IMR-90 (cell line): ENCODE data around the gene SLC17A9. TPM values are rescaled to one million over a fixed set of nuclear protein-coding genes. Genes with fewer than 3 reads are reported as not detected.

Source experiments
- ATAC-seq: fragments of 200-7000 bp; cut with Tn5 transposase; 2 replicates; pipeline ENCODE4 v1.9.1; 2020; ENCODE audit warnings: low read depth, mild to moderate bottlenecking, moderate library complexity
- BruUV-seq: library from RNA; stranded (reverse); fragments of 400-500 nt; replicated peaks from 2 replicates; lab custom pipeline; 2021; lab: Mats Ljungman, UMichigan
- CTCF ChIA-PET: fragments of 300-600 bp; formaldehyde crosslinking; extraction: SDS; loops from one replicate; lab custom pipeline; 2021; ENCODE audit warnings: antibody characterized with exemption; lab: Yijun Ruan, JAX
- POLR2A ChIA-PET: fragments of 300-600 bp; sonication (Branson Sonifier 250); formaldehyde crosslinking; loops from one replicate; lab custom pipeline; 2022; ENCODE audit warnings: antibody characterized with exemption; ENCODE audit not compliant: unreplicated experiment; lab: Charles Lee
- DNase-seq: peaks from one replicate; pipeline ENCODE4 v3.0.0; 2013
- H2AFZ ChIP-seq: replicated peaks from 2 replicates; pipeline ENCODE3; 2013; ENCODE audit warnings: low read length, mild to moderate bottlenecking; ENCODE audit not compliant: poor library complexity
- H2AK5ac ChIP-seq: 2 replicates; pipeline ENCODE4 v1.6.1; 2013; ENCODE audit warnings: low read depth, low read length, inconsistent platforms
- H2AK9ac ChIP-seq: replicated peaks from 2 replicates; pipeline ENCODE3; 2013; ENCODE audit warnings: mild to moderate bottlenecking, low read depth, low read length, moderate library complexity; ENCODE audit not compliant: poor library complexity
- H2BK120ac ChIP-seq: 2 replicates; pipeline ENCODE4 v1.6.1; 2013; ENCODE audit warnings: low read depth, low read length, inconsistent platforms
- H2BK15ac ChIP-seq: 3 replicates; pipeline ENCODE4 v1.6.1; 2013; ENCODE audit warnings: low read depth, low read length, inconsistent platforms
- H2BK20ac ChIP-seq: 2 replicates; pipeline ENCODE4 v1.6.1; 2013; ENCODE audit warnings: low read depth, mild to moderate bottlenecking, inconsistent platforms, low read length, moderate library complexity
- H2BK5ac ChIP-seq: 2 replicates; pipeline ENCODE4 v1.6.1; 2013; ENCODE audit warnings: mild to moderate bottlenecking, low read depth, low read length, inconsistent platforms; ENCODE audit not compliant: poor library complexity, severe bottlenecking
- H3K14ac ChIP-seq: replicated peaks from 2 replicates; pipeline ENCODE4 v1.6.1; 2013; ENCODE audit warnings: low read depth, low read length, inconsistent platforms
- H3K18ac ChIP-seq: 2 replicates; pipeline ENCODE4 v1.6.1; 2013; ENCODE audit warnings: low read depth, low read length, control low read depth
- H3K23ac ChIP-seq: 2 replicates; pipeline ENCODE4 v1.6.1; 2013; ENCODE audit warnings: low read depth, low read length, inconsistent platforms
- H3K27ac ChIP-seq: 2 replicates; pipeline ENCODE4 v1.5.1; 2013; ENCODE audit warnings: mild to moderate bottlenecking, control low read depth, low read length; ENCODE audit not compliant: insufficient read depth
- H3K27me3 ChIP-seq: 2 replicates; pipeline ENCODE4 v1.6.1; 2013; ENCODE audit warnings: low read length; ENCODE audit not compliant: control insufficient read depth, insufficient read depth
- H3K36me3 ChIP-seq: 2 replicates; pipeline ENCODE4 v1.6.1; 2013; ENCODE audit warnings: low read length, mixed read lengths; ENCODE audit not compliant: control insufficient read depth, insufficient read depth
- H3K4ac ChIP-seq: 2 replicates; pipeline ENCODE4 v1.6.1; 2013; ENCODE audit warnings: low read depth, low read length, inconsistent platforms
- H3K4me1 ChIP-seq: 2 replicates; pipeline ENCODE4 v1.6.1; 2013; ENCODE audit warnings: low read length, mixed read lengths; ENCODE audit not compliant: control insufficient read depth, insufficient read depth
- H3K4me2 ChIP-seq: 2 replicates; pipeline ENCODE4 v1.6.1; 2013; ENCODE audit warnings: low read depth, mild to moderate bottlenecking, control low read depth, low read length, moderate library complexity
- H3K4me3 ChIP-seq: 2 replicates; pipeline ENCODE4 v1.5.1; 2013; ENCODE audit warnings: low read depth, mild to moderate bottlenecking, control low read depth, low read length, moderate library complexity; ENCODE audit not compliant: insufficient read depth
- H3K56ac ChIP-seq: 2 replicates; pipeline ENCODE4 v1.6.1; 2013; ENCODE audit warnings: low read length, inconsistent platforms; ENCODE audit not compliant: insufficient read depth; ENCODE audit errors: extremely low read depth
- H3K79me1 ChIP-seq, 2 experiments: 2 replicates each; pipeline ENCODE4 v1.6.1; 2013; ENCODE audit warnings: low read length in 2 of 2, inconsistent platforms in 1 of 2, low read depth in 1 of 2
- H3K9ac ChIP-seq: 2 replicates; pipeline ENCODE4 v1.6.1; 2013; ENCODE audit warnings: low read depth, low read length, control low read depth
- H3K9me1 ChIP-seq: 2 replicates; pipeline ENCODE4 v1.6.1; 2013; ENCODE audit warnings: low read length, inconsistent platforms; ENCODE audit not compliant: insufficient read depth
- H3K9me3 ChIP-seq: 2 replicates; pipeline ENCODE4 v1.6.1; 2013; ENCODE audit warnings: low read length; ENCODE audit not compliant: control insufficient read depth, insufficient read depth
- H4K20me1 ChIP-seq: 2 replicates; pipeline ENCODE4 v1.6.1; 2013; ENCODE audit warnings: low read length, inconsistent platforms; ENCODE audit not compliant: insufficient read depth
- H4K5ac ChIP-seq: 2 replicates; pipeline ENCODE4 v1.6.1; 2013; ENCODE audit warnings: mild to moderate bottlenecking, low read depth, low read length, control low read depth
- H4K8ac ChIP-seq, 2 experiments: 2 replicates each; pipeline ENCODE4 v1.6.1; 2013; ENCODE audit warnings: low read depth in 2 of 2, low read length in 2 of 2, control low read depth in 1 of 2, inconsistent platforms in 1 of 2
- H4K91ac ChIP-seq: 2 replicates; pipeline ENCODE4 v1.6.1; 2013; ENCODE audit warnings: low read depth, low read length, inconsistent platforms; ENCODE audit not compliant: insufficient read depth
- BHLHE40 ChIP-seq: fragments of 150-350 bp; IDR thresholded peaks from 2 replicates; pipeline ENCODE4 v1.6.1; 2016; ENCODE audit warnings: mild to moderate bottlenecking, low read depth, low read length
- CHD1 ChIP-seq: IDR thresholded peaks from 2 replicates; pipeline ENCODE4 v1.6.1; 2012; ENCODE audit warnings: low read depth, low read length, improper control_type of control experiment
- FOS ChIP-seq: fragments of 150-350 bp; IDR thresholded peaks from 2 replicates; pipeline ENCODE4 v1.6.1; 2016; ENCODE audit warnings: low read depth, low read length
- MAFK ChIP-seq: IDR thresholded peaks from 2 replicates; pipeline ENCODE4 v1.6.1; 2012; ENCODE audit warnings: low read depth, low read length, improper control_type of control experiment
- MXI1 ChIP-seq: IDR thresholded peaks from 2 replicates; pipeline ENCODE4 v1.6.1; 2012; ENCODE audit warnings: low read depth, mild to moderate bottlenecking, low read length, moderate library complexity, borderline replicate concordance
- POLR2A ChIP-seq: IDR thresholded peaks from 2 replicates; pipeline ENCODE4 v1.6.1; 2012; ENCODE audit warnings: mild to moderate bottlenecking, low read depth, low read length
- RAD21 ChIP-seq: IDR thresholded peaks from 2 replicates; pipeline ENCODE4 v1.6.1; 2012; ENCODE audit warnings: low read length, improper control_type of control experiment
- RCOR1 ChIP-seq: IDR thresholded peaks from 2 replicates; pipeline ENCODE4 v1.6.1; 2012; ENCODE audit warnings: mild to moderate bottlenecking, low read length, improper control_type of control experiment; ENCODE audit not compliant: insufficient replicate concordance
- SMC3 ChIP-seq: fragments of 150-350 bp; IDR thresholded peaks from 2 replicates; pipeline ENCODE4 v1.6.1; 2016; ENCODE audit warnings: low read depth, mild to moderate bottlenecking, antibody characterized with exemption, low read length, moderate library complexity
- WGBS, 2 experiments: methylation state at CpG; one replicate each; pipeline versions ENCODE4 v1.1.5 to v1.1.7; 2013; ENCODE audit warnings: missing lambda C conversion rate in 2 of 2; ENCODE audit not compliant: insufficient read length in 1 of 2; ENCODE audit errors: extremely low coverage in 2 of 2; 5-methylcytosine and 5-hydroxymethylcytosine counted together
- dilution Hi-C: fragments of 300-500 bp; cut with HindIII; formaldehyde crosslinking; loops from one replicate; pipeline ENCODE4 v1.14.3; 2018; ENCODE audit warnings: low sequenced_read_pairs; ENCODE audit not compliant: unreplicated experiment
- in situ Hi-C: fragments of 300-500 bp; cut with MboI; formaldehyde crosslinking; loops from 3 replicates; pipeline ENCODE4 v1.14.3; 2019; ENCODE audit warnings: low sequenced_read_pairs, inconsistent platforms, mixed read lengths
- intact Hi-C: fragments of 100-400 bp; cut with micrococcal nuclease; formaldehyde crosslinking; loops from 2 replicates; pipeline ENCODE4 v1.10.0; 2022
- polyA plus RNA-seq, 3 experiments: library from polyadenylated mRNA; depleted of rRNA; stranded (reverse); fragments of >200 nt; gene quantifications; 2 replicates each; pipeline ENCODE4 v1.2.3, GENCODE V29; 2012; ENCODE audit warnings: low replicate concordance in 1 of 3
- total RNA-seq: library from RNA; depleted of rRNA; stranded (reverse); fragments of >200 nt; gene quantifications from 2 replicates; pipeline ENCODE4 v1.2.3, GENCODE V29; 2012

The SLC17A9 gene
- total and polyA plus RNA-seq, 2 of the 4 experiments (the other 2 are of a cell fraction) = 2.2 to 14.4 TPM

DNA sequence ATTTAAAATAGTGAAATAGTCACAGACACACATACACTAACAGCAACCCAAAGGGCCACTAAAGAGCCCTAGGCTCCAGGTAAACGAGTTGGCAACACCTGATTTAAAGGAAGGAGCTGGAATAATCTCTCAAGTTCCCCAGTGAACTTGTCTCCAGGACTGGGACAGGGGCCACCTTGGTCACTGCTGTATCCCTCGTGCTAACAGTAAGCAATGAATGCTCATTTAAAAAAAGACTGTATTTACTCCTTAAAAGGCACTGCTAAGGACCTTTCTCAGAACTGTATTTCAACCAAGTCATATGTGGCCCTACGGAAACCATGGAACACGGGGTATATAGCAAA lies 27.5 kb upstream of the SLC17A9 start:
- Histone ChIP-seq H2AK5ac (peak overlapping the region; percentile 28; the same call in 1 of the 2 replicates), H4K20me1 (peaks cover 73% of the 10 kb centered on the region), H2AK9ac (no peak overlapping the region), H4K91ac (peak overlapping the region; percentile 0; the same call in 1 of the 2 replicates), H2AFZ (no peak overlapping the region), H3K4me2 (peak overlapping the region; percentile 92), H2BK20ac (no peak overlapping the region), H3K27ac (peak overlapping the region; percentile 85), H3K56ac (peak overlapping the region; percentile 75; the same call in 1 of the 2 replicates), H3K18ac (no peak overlapping the region), H3K9me3 (no peaks in the 10 kb centered on the region), H3K4me1 (peaks cover 23% of the 10 kb centered on the region), H3K79me1 (peaks cover 10 to 73% of the 10 kb centered on the region in 2 experiments), H3K27me3 (no peaks in the 10 kb centered on the region), H4K8ac (peak overlapping the region in 1 of 2 experiments; percentile 4; a peak in 1 of 4 replicates), H2BK15ac (no peak overlapping the region), H3K4me3 (peak overlapping the region; percentile 99), H3K36me3 (no peaks in the 10 kb centered on the region), H3K9ac (peak overlapping the region; percentile 95), H2BK5ac (peak overlapping the region; percentile 91), H3K4ac (peak overlapping the region; percentile 73), H2BK120ac (no peak overlapping the region), H4K5ac (no peak overlapping the region), H3K14ac (peak overlapping the region; percentile 32), H3K9me1 (peaks cover 22% of the 10 kb centered on the region), H3K23ac (peak overlapping the region; percentile 55)
- dilution Hi-C loops (no loop called here), in situ Hi-C loops (no loop called here), intact Hi-C loops (loop anchor here (2.0 kb wide), 1 partner anchor 24 kb away; no protein-coding TSS in a partner anchor)
- BruUV-seq = no TSS peak
- TF ChIP-seq SMC3 = no peak
- TF ChIP-seq MXI1 = no peak
- TF ChIP-seq MAFK = no peak
- TF ChIP-seq FOS = no peak
- no peak for TF ChIP-seq RAD21
- no peak for TF ChIP-seq RCOR1
- TF ChIP-seq POLR2A = no peak
- TF ChIP-seq BHLHE40 = no peak
- no peak for TF ChIP-seq CHD1
- WGBS, 2 experiments = no CpG with 5 or more reads among the region's 4 CpGs
- no peak for DNase-seq
- CTCF ChIA-PET = no interaction called here
- POLR2A ChIA-PET = no interaction called here
- ATAC-seq = no peak
